Ovary (tissue), 3 donors: ENCODE data around the gene CD36.

Experiments used
- POLR2A ChIP-seq: fragments of 450-650 bp; IDR thresholded peaks from one replicate; pipeline ENCODE4 v1.6.1; 2017; ENCODE audit warnings: antibody characterized with exemption, mild to moderate bottlenecking, moderate library complexity
- TF ChIP-seq, protein P1 (sequence below), 3 donors: fragments of 450-650 bp in 2 of 3; fragments of 200-600 bp in 1 of 3; IDR thresholded peaks; one replicate each; pipeline versions ENCODE4 v1.5.1 to v1.8.0; 2016 to 2022; ENCODE audit warnings: antibody characterized with exemption in 3 of 3, mild to moderate bottlenecking in 1 of 3
- donor health status: DM: no; HTN: no; CAD: no.

DNA sequence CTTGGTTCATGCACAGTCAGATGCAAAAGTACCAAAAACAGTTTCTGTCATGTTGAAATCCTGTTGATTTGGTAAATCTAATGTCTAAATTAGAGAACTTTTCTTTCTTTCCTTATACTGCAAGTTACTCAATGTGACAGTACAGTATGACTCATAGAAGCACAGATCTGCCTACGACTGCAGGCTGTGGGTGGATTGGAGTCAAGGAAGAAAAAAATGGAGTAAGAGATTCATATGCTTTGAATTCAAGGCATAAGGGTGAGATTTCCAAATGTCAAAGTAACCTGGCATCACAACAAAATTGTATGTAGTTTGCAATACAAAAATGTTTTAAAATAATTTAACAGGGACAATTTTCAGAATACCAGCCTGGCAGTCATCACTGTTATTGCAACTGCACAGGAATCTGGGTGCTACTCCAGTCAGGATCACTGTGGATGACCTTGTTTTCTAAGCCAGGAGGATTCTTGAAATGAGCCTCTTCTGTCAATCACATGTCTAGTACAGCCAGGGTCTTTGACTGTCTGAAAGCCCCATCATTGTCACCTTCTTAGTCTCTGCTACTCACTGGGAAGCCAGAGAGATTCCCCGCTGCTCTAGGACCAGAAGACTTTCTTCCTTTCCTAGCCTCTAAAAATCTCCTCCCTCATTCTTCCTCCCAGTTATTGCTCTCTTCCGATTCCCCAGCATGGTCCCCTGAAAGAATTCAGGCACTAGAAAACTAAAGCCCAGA lies 83.6 kb downstream of the CD36 start:
- TF ChIP-seq, protein P1, sequence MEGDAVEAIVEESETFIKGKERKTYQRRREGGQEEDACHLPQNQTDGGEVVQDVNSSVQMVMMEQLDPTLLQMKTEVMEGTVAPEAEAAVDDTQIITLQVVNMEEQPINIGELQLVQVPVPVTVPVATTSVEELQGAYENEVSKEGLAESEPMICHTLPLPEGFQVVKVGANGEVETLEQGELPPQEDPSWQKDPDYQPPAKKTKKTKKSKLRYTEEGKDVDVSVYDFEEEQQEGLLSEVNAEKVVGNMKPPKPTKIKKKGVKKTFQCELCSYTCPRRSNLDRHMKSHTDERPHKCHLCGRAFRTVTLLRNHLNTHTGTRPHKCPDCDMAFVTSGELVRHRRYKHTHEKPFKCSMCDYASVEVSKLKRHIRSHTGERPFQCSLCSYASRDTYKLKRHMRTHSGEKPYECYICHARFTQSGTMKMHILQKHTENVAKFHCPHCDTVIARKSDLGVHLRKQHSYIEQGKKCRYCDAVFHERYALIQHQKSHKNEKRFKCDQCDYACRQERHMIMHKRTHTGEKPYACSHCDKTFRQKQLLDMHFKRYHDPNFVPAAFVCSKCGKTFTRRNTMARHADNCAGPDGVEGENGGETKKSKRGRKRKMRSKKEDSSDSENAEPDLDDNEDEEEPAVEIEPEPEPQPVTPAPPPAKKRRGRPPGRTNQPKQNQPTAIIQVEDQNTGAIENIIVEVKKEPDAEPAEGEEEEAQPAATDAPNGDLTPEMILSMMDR (IDR thresholded peaks at IDR 0.05): no peak
- TF ChIP-seq POLR2A: no peak
